Measurements from ENCODE around the gene JADE2. TPM values are rescaled to one million over a fixed set of nuclear protein-coding genes. Genes with fewer than 3 reads are reported as not detected.

The JADE2 gene
- total RNA-seq, 2 donors from 2014 or later = 37.5 to 47.6 TPM

GRCh38 chr5:134626369-134627014 lies 101.0 kb downstream of the JADE2 start:
- Histone ChIP-seq H3K9me3 (no peaks in the 10 kb centered on the region), H3K36me3 (peaks cover 22% of the 10 kb centered on the region), H3K27me3 (no peaks in the 10 kb centered on the region), H3K27ac (no peak overlapping the region), H3K4me3 (no peak overlapping the region), H3K4me1 (peaks cover 0 to 14% of the 10 kb centered on the region in 2 donors)
- TF ChIP-seq CTCF (IDR thresholded peaks at IDR 0.05) = no peak
- no peak for DNase-seq (ENCODE audit: low spot score)

Other genes starting within 250 kb of the JADE2 start
- gene CDKL3, start 158.5 kb upstream of the JADE2 start, total RNA-seq = 1 to 10 TPM; 4.9 to 5.9 TPM
- gene UBE2B, start 154.1 kb upstream of the JADE2 start, total RNA-seq = 10 to 100 TPM; 61.2 to 81.9 TPM
- gene CDKN2AIPNL, start 113.8 kb upstream of the JADE2 start, total RNA-seq = 10 to 100 TPM; 28.2 to 32.8 TPM
- gene SAR1B, start 107.2 kb downstream of the JADE2 start, total RNA-seq = 10 to 100 TPM; 54.6 to 60.9 TPM
- 10 to 100 TPM in 1 of 2 donors, 1 to 10 TPM in 1; 9.6 to 12.8 TPM for gene SEC24A, start 123.1 kb downstream of the JADE2 start, total RNA-seq
- 10 to 100 TPM; 18.2 to 21.9 TPM for gene CAMLG, start 212.9 kb downstream of the JADE2 start, total RNA-seq
- 10 to 100 TPM; 12.2 to 13.4 TPM for gene DDX46, start 233.1 kb downstream of the JADE2 start, total RNA-seq